PFSK-1 (cell line): ENCODE measurements around the gene PSMC4.

Experiments used
- POLR2AphosphoS5 ChIP-seq: IDR thresholded peaks from 2 replicates; pipeline ENCODE4 v1.6.1; 2012; ENCODE audit warnings: low read depth, mild to moderate bottlenecking, control low read depth, low read length, moderate library complexity
- REST ChIP-seq, 2 experiments: IDR thresholded peaks; 2 replicates each; pipeline versions ENCODE4 v1.6.1 to v1.8.0; 2011 to 2012; ENCODE audit warnings: low read depth in 2 of 2, low read length in 2 of 2, control low read depth in 1 of 2, inconsistent platforms in 1 of 2, mild to moderate bottlenecking in 1 of 2, moderate library complexity in 1 of 2; ENCODE audit not compliant: insufficient read depth in 1 of 2
- TAF1 ChIP-seq: IDR thresholded peaks from 2 replicates; pipeline ENCODE4 v1.6.1; 2012; ENCODE audit warnings: low read length, control low read depth, borderline replicate concordance; ENCODE audit not compliant: insufficient read depth

GRCh38 chr19:40023969-40024368, 53.0 kb downstream of the PSMC4 start:
- TF ChIP-seq TAF1 (no peak), REST (IDR thresholded peaks at IDR 0.05; ENCODE audit: insufficient read depth in 1 of 2, low read depth in 2 of 2, low read length in 2 of 2) (no peak), POLR2AphosphoS5 (no peak)
